Coronary artery (tissue), 2 donors: ENCODE measurements around the gene MAP2K5.

Experiments used
- DNase-seq: peaks from one replicate; pipeline ENCODE4 v3.0.0-alpha.2; 2017; ENCODE audit warnings: low spot score
- H3K27ac ChIP-seq, 2 donors: fragments of 200-600 bp; sonication (generic); one replicate each; pipeline ENCODE4 v1.5.1; 2016 to 2019
- H3K4me3 ChIP-seq: fragments of 200-600 bp; sonication (generic); 2 replicates; pipeline ENCODE4 v1.5.1; 2016; ENCODE audit warnings: mild to moderate bottlenecking, moderate library complexity
- CTCF ChIP-seq: fragments of 200-600 bp; sonication (generic); IDR thresholded peaks from one replicate; pipeline ENCODE4 v1.5.1; 2019; ENCODE audit warnings: antibody characterized with exemption

MAP2K5 gene

GRCh38 chr15:67841513-67841762 lies 298.9 kb downstream of the MAP2K5 start:
- no peak for TF ChIP-seq CTCF
- no peak for DNase-seq
- H3K27ac ChIP-seq = peak overlapping the region; percentile 98 to 99
- H3K4me3 ChIP-seq = peak overlapping the region; percentile 86

GRCh38 chr15:67843092-67843501 lies 300.6 kb downstream of the MAP2K5 start:
- no peak for DNase-seq
- no peak overlapping the region for H3K27ac ChIP-seq
- H3K4me3 ChIP-seq = no peak overlapping the region
- TF ChIP-seq CTCF = no peak

GRCh38 chr15:67843571-67844387 lies 301.3 kb downstream of the MAP2K5 start:
- H3K27ac ChIP-seq = no peak overlapping the region
- no peak for DNase-seq
- no peak for TF ChIP-seq CTCF
- H3K4me3 ChIP-seq = no peak overlapping the region

GRCh38 chr15:67845974-67846373 lies 303.5 kb downstream of the MAP2K5 start:
- DNase-seq = no peak
- H3K27ac ChIP-seq = no peak overlapping the region
- no peak overlapping the region for H3K4me3 ChIP-seq
- no peak for TF ChIP-seq CTCF

- Histone ChIP-seq H3K27ac (no peak overlapping the region), H3K4me3 (no peak overlapping the region)
- no peak for DNase-seq
Measured at GRCh38 chr15:67849538-67849937, 307.0 kb downstream of the MAP2K5 start.

GRCh38 chr15:67850336-67850735 lies 307.8 kb downstream of the MAP2K5 start:
- no peak for TF ChIP-seq CTCF
- Histone ChIP-seq H3K27ac (no peak overlapping the region), H3K4me3 (no peak overlapping the region)
- DNase-seq = no peak

More at GRCh38 chr15:67849538-67849937, 307.0 kb downstream of the MAP2K5 start:
- no peak for TF ChIP-seq CTCF

GRCh38 chr15:67850994-67851571 lies 308.6 kb downstream of the MAP2K5 start:
- Histone ChIP-seq H3K27ac (no peak overlapping the region), H3K4me3 (no peak overlapping the region)
- DNase-seq = no peak
- TF ChIP-seq CTCF = no peak
